Fibroblast of skin of back (primary cell): ENCODE data around the gene PTPN3.

Experiments used
- DNase-seq: peaks from one replicate; pipeline ENCODE4 v3.0.0-alpha.2; 2013

The PTPN3 gene

GRCh38 chr9:109451311-109452025 lies 46.6 kb downstream of the PTPN3 start:
- DNase-seq, result no peak

DNA sequence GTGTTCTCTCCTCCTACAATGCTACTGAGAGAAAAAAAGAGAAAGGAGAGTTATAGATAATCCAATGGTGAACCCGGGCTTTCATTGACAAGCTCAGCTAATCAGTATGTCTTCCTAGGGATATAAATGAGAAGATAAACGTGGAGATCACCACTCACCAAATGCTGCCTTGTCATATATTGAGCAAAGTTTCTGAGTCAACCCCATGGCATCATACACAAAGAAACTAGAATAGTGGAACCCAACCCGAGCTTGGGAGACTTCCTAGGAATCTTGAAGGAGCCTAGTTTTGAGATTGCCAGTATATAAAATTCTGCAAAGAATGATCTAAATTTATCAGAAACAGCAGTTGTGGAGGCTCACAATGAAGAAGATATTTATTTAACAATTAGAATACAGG lies 47.8 kb downstream of the PTPN3 start:
- no peak for DNase-seq

- no peak for DNase-seq
Observed at GRCh38 chr9:109449036-109449798, 48.9 kb downstream of the PTPN3 start.

DNA sequence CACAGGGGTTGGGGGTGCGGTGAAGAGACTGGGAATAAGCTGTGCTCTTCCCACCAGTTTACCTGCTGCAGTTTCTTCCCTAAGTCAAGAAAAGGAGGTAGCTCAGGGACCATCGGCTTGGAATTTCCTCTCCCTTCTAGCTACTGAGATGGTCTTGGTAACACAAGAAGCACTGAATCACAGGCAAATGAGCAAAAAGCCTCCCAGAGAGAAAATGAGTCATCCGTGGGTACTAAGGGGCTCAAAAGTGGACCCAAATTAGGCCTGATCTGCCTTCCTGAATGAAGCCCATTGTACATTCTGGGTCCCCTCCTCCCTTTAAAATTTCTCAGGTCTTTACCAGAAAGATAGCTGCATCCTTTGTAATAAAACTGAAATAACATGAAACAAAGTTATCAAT lies 49.9 kb downstream of the PTPN3 start:
- DNase-seq, result peak; percentile 73

DNA sequence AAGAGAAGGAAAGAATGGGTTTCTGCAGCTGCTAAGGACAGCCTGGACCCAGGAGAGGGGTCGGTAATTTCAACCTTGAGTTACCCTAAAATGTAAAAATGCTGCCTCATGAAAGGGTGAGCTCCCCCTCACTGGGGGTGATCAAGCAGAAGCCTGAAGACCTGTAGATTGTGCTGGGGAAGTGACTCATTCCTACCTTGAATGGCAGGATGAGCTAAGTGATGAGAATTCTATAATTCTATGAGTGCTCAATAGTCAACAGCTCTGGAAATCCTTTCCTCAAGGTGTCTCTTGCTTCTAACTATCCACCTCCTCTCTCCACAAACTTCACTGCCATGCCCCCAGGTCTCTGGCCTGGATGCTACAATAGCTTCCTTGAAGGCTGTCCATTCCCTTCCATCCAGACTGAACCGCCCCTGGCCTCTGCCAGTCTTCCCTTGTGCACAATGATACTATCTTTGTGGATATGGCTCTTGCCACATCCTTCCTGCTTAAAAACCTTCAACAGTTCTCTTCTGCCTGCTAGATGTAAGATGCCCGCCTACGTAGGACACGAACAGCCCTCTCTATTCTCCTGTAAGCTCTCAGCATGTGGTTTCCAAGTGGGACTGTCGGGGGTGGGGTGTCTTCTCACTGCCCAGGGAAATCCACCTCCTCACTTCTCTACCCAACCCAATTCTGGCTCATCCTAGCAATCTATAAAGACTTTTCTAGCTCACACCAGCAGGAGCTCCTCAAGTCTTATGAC lies 50.6 kb downstream of the PTPN3 start:
- no peak for DNase-seq

DNA sequence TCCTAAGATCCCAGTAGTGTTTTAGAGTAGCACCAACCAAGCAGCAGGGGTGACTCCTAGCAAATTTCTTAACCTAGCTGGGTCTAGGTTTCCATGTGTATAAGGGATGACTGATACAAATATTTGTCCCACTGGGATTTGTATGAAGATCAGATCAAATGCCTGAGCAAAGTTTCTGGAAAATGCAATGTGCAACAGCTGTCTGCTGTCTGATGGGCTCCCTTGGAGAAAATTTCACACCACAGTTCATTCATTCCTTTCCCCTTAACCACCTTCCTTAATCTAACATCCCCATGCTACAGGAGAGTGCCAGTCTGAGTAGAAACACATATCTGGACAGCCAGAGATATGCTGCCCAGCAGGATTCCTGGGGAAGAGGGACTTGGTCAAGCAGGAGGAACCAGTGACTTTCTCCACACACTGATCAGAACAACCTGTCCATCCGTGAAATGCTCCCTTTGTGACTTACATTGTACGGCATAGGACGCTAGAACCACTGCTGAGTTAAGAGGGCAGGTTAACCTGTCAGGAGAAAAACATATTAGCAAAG lies 53.3 kb downstream of the PTPN3 start:
- DNase-seq, result peak; percentile 12

DNA sequence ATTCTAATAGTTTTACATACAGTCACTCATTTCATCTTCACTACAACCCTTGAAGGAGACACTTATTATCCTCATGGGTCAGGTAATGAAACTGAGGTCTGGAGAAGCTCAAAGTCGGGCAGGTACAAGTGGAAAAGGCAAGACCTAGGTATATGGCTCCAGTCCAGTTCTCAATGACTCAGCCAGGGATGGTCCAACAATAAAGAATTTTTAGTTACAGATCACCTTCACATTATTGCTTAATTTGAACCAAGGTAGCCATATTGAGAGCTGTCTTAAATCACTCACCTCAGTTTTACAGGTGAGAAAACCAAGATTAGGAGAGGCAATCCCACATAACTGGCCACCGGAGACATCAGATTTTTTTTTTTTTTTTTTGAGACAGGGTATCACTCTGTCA lies 55.4 kb downstream of the PTPN3 start:
- DNase-seq, result no peak

DNA sequence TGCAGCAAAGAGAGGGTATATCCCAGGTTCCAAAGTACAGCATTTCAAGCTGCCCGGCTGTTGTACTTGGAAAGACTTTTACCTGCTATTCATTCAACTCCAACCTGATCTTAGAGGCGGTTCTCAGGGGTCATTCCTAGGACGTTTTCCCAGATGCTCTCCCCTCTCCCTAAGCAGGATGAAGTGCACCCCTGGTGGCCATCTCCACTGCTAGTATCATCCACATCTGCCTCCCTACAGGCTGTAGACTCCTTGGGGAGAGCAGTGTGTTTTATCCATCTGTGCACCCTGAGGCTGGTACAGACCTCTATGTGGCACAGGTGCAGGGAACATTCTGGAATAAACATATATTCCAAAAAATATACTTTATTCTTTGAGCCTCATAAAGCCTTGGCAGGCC lies 56.8 kb downstream of the PTPN3 start:
- no peak for DNase-seq

DNA sequence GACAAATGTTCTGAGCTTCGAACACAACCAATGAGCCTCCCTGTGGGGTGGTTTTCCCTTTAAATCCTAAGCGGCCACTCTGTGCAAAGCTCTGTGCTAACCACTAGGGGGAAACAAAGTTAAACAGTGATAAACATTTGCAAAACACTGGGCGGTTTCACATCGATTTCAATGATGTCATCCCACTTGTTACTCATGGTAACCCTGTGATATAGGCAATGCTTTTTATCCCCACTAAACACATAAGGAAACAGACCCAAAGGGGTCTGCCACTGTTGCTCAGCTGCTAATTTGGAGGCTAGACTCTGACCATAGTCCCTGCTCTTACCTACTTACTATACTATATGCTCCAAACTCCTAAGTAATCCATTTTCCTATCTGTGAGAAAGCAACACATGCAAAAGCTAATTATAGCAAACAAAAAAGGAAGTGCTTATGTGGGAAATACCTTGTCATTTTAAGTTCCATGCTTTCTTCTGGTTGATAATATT lies 57.3 kb downstream of the PTPN3 start:
- DNase-seq, result peak; percentile 85

DNA sequence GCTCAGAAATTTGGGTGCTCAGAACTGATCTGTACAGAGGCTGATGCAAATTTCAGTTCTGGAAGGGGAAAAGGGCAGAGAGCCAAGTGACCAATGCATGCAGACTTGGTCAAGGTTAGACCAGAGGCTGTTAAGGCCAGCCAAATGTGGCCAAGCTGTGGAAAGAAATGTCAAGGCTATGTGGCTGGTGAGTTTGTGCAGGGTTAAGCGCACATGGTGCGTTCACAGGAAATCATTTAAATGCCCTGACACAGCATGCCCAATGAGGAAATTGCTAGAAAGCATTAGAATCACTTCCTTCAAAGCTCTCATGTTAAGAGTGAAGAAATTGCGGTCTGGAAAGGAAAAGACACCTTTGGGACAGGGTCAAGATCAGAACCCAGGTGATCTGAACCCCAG lies 58.0 kb downstream of the PTPN3 start:
- no peak for DNase-seq

DNA sequence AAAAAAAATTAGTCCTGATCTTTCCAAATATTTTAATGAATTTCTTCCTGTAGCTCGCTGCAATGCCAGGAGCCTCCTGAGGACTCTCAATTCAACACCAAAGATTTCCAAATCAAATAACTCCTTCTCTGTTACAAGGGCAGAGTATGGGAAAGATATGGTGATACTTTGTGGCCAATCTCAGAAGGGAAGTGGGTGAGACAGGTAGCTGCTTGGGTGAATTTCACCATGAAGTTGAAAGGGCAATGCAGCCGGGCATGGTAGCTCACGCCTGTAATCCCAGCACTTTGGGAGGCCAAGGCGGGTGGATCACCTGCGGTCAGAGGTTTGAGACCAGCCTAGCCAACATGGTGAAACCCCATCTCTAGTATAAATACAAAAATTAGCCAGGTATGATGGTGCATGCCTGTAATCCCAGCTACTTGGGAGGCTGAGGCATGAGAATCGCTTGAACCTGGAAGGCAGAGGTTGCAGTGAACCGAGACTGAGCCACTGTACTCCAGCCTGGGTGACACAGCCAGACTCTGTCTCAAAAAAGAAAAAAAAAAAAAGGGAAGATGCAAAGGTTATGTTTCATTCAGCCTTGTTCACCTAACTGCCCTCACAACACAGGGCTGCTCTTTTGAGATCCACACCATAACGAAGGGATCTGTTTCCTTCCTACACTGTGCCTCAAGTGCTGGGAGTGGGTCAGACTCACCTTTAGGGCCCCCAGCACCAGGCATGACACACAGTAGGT lies 58.6 kb downstream of the PTPN3 start:
- no peak for DNase-seq

- DNase-seq, result no peak
Observed at GRCh38 chr9:109437286-109437685, 60.8 kb downstream of the PTPN3 start.

DNA sequence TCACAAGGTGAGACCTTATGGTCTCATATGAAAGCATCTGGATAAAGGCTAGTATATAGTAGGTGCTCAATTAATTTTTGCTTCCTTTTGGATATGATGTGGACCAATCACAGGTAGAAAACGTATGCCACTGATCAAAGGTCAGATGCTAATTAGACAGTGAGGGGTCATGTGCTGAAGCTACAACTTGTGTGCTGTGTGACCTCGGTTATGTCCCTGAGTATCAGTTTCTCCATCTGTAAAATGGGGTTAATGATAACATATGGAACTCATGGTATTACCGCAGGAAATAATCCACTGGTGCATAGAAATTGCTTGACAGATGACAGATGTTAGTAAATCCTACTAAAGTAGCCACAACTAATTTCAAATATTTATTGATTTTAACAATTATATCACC lies 62.0 kb downstream of the PTPN3 start:
- DNase-seq, result no peak

DNA sequence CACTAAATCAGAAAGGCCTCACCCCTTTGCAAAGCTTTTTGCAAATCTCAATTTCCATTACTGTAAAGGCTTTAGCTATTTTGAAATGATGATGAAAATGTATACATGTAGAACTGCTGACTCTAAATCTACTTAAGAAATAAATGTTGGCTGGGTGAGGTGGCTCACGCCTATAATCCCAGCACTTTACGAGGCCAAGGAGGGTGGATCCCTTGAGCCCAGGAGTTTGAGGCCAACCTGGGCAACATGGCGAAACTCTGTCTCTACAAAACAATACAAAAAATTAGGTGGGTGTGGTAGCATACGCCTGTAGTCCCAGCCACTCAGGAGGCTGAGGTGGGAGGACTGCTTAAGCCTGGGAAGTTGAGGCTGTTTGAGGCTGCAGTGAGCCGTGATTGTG lies 64.6 kb downstream of the PTPN3 start:
- DNase-seq, result no peak

- DNase-seq, result no peak
Observed at GRCh38 chr9:109430231-109430630, 67.9 kb downstream of the PTPN3 start.

- no peak for DNase-seq
Observed at GRCh38 chr9:109428854-109429253, 69.3 kb downstream of the PTPN3 start.

DNA sequence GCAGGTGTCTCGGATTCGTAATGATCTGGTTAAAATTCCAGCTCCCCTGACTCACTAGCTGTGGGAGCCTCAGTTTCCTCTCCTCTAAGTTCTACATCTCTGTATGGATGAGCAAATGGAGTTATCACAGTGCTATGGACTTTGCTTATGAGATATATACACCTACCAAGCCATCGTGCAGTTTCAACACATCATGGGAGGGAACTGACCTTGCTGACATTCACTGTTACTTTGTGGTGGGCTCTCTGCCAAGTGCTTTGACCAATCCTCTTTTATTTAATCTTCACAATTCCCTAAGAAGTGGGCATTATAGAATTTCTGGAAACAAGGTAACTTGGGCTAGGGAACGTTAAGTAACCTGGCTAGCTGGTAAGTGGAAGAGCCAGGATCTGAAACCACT lies 70.2 kb downstream of the PTPN3 start:
- DNase-seq, result no peak

GRCh38 chr9:109426626-109427402 lies 71.3 kb downstream of the PTPN3 start:
- no peak for DNase-seq

DNA sequence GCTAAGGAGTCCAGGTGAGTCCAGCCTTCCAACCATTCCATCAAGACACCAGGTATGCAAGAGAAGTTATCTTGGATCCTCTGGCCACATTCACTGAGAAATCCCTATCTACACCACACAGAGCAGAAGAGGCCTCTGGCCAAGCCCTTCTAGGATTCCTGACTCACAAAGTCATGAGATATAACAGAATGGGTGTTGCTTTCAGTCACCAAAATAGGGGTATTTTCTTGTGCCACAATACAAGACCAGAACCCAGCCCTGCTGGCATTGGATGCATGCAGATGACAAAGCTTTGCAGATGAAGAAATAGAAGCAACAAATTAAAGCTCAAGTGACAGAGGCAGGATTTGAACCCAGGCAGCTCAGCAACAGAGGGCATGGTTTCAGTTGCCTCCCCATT lies 73.5 kb downstream of the PTPN3 start:
- no peak for DNase-seq

- DNase-seq, result no peak
Observed at GRCh38 chr9:109423877-109424276, 74.2 kb downstream of the PTPN3 start.

DNA sequence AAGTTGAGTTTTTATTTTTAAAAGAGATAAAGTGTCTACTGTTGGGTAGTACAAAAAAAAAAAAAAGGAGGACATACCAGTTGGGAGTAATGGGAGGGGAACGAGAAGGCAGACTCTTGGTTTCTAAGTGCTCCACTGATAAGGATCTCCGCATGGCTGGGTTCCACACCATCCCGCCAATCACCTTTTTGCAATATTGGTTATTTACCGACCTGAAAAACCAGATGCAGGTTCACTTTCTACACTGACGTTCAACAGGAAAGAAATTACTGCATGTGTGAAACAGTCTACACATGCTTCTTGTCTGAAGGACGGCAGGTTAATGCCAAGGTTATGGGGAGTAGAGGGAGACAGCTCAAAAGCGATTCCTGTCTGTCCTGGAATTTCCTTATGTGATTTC lies 75.5 kb downstream of the PTPN3 start:
- no peak for DNase-seq
